ENCODE measurements around the gene WDR41. TPM values are rescaled to one million over a fixed set of nuclear protein-coding genes. Genes with fewer than 3 reads are reported as not detected.
"Not testable (repeated sequence)": the region's sequence is repeated elsewhere in the genome, so short reads cannot be mapped to it uniquely, and the experiment has no call there.

Gene WDR41
- total RNA-seq, 1 experiment from 2014 or later: 57.3 TPM

DNA sequence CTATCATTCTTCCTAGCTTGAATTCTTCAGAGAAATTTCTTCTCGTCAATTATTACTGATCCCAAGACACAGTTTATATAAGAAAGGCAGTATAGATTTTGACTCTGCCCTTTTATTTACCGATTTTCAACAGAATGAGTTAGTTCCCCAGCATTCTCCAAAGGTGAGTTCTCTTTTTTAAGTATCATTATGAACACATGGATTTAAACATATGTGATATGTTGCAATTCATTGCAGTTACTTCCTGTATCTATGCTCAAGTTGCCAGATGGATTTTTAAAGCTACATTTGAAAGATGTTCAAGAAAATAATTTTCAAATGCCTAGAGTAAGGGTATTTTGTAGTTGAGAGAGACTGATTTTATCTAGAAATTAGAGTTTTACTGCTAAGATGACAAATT, 8.4 kb downstream of the WDR41 start:
- in situ Hi-C loops (cut with HindIII; ENCODE audit: low pct_unique_long_range_greater_than_20kb, low sequenced_read_pairs) (no loop called here), intact Hi-C loops (cut with micrococcal nuclease; ENCODE audit: unreplicated experiment) (no loop called here)
- Histone ChIP-seq H3K27ac (ENCODE audit: low read length) (no peak overlapping the region), H3K27me3 (ENCODE audit: control insufficient read depth, insufficient read depth, low read length) (no peaks in the 10 kb centered on the region), H3K9me3 (ENCODE audit: control insufficient read depth, insufficient read depth, low read depth, low read length) (no peaks in the 10 kb centered on the region), H3K4me3 (ENCODE audit: low read depth in 2 of 2, low read length in 2 of 2) (no peak overlapping the region), H3K36me3 (ENCODE audit: control insufficient read depth, insufficient read depth, low read length) (peaks cover 2% of the 10 kb centered on the region; the same call in 1 of the 2 replicates), H3K4me1 (ENCODE audit: control insufficient read depth, insufficient read depth, low read length) (no peaks in the 10 kb centered on the region)
- DNase-seq (ENCODE audit: low read depth, low spot score): no peak
- ATAC-seq: no peak
- TF ChIP-seq POLR2AphosphoS5 (IDR thresholded peaks at IDR 0.05; ENCODE audit: low read depth, low read length): no peak
- no peak for TF ChIP-seq TCF7L2 (IDR thresholded peaks at IDR 0.05; ENCODE audit: low read depth, low read length)
- no peak for TF ChIP-seq SIN3A (IDR thresholded peaks at IDR 0.05; ENCODE audit: borderline replicate concordance, insufficient read depth, low read depth, low read length)
- TF ChIP-seq, protein P1, sequence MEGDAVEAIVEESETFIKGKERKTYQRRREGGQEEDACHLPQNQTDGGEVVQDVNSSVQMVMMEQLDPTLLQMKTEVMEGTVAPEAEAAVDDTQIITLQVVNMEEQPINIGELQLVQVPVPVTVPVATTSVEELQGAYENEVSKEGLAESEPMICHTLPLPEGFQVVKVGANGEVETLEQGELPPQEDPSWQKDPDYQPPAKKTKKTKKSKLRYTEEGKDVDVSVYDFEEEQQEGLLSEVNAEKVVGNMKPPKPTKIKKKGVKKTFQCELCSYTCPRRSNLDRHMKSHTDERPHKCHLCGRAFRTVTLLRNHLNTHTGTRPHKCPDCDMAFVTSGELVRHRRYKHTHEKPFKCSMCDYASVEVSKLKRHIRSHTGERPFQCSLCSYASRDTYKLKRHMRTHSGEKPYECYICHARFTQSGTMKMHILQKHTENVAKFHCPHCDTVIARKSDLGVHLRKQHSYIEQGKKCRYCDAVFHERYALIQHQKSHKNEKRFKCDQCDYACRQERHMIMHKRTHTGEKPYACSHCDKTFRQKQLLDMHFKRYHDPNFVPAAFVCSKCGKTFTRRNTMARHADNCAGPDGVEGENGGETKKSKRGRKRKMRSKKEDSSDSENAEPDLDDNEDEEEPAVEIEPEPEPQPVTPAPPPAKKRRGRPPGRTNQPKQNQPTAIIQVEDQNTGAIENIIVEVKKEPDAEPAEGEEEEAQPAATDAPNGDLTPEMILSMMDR (IDR thresholded peaks at IDR 0.05): no peak
- TF ChIP-seq, protein P2, sequence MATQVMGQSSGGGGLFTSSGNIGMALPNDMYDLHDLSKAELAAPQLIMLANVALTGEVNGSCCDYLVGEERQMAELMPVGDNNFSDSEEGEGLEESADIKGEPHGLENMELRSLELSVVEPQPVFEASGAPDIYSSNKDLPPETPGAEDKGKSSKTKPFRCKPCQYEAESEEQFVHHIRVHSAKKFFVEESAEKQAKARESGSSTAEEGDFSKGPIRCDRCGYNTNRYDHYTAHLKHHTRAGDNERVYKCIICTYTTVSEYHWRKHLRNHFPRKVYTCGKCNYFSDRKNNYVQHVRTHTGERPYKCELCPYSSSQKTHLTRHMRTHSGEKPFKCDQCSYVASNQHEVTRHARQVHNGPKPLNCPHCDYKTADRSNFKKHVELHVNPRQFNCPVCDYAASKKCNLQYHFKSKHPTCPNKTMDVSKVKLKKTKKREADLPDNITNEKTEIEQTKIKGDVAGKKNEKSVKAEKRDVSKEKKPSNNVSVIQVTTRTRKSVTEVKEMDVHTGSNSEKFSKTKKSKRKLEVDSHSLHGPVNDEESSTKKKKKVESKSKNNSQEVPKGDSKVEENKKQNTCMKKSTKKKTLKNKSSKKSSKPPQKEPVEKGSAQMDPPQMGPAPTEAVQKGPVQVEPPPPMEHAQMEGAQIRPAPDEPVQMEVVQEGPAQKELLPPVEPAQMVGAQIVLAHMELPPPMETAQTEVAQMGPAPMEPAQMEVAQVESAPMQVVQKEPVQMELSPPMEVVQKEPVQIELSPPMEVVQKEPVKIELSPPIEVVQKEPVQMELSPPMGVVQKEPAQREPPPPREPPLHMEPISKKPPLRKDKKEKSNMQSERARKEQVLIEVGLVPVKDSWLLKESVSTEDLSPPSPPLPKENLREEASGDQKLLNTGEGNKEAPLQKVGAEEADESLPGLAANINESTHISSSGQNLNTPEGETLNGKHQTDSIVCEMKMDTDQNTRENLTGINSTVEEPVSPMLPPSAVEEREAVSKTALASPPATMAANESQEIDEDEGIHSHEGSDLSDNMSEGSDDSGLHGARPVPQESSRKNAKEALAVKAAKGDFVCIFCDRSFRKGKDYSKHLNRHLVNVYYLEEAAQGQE (IDR thresholded peaks at IDR 0.05; ENCODE audit: insufficient read depth in 1 of 2, low read depth in 2 of 2, low read length in 1 of 2): no peak
- no TSS peak for BruUV-seq (replicated peaks)
- ChIA-PET CTCF (no interaction called here), POLR2A (no interaction called here)

DNA sequence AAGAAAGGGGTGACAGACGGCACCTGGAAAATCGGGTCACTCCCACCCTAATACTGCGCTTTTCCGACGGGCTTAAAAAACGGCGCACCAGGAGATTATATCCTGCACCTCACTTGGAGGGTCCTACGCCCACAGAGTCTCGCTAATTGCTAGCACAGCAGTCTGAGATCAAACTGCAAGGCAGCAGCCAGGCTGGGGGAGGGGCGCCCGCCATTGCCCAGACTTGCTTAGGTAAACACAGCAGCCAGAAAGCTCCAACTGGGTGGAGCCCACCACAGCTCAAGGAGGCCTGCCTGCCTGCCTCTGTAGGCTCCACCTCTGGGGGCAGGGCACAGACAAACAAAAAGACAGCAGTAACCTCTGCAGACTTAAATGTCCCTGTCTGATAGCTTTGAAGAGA, 17.1 kb downstream of the WDR41 start:
- H3K4me3 ChIP-seq (ENCODE audit: low read depth in 2 of 2, low read length in 2 of 2); CTCF ChIA-PET; in situ Hi-C loops (cut with HindIII; ENCODE audit: low pct_unique_long_range_greater_than_20kb, low sequenced_read_pairs); H3K36me3 ChIP-seq (ENCODE audit: control insufficient read depth, insufficient read depth, low read length); DNase-seq (ENCODE audit: low read depth, low spot score); intact Hi-C loops (cut with micrococcal nuclease; ENCODE audit: unreplicated experiment); H3K27me3 ChIP-seq (ENCODE audit: control insufficient read depth, insufficient read depth, low read length); POLR2A ChIA-PET; H3K4me1 ChIP-seq (ENCODE audit: control insufficient read depth, insufficient read depth, low read length); H3K9me3 ChIP-seq (ENCODE audit: control insufficient read depth, insufficient read depth, low read depth, low read length); BruUV-seq (replicated peaks); ATAC-seq; H3K27ac ChIP-seq (ENCODE audit: low read length): not testable (repeated sequence)

DNA sequence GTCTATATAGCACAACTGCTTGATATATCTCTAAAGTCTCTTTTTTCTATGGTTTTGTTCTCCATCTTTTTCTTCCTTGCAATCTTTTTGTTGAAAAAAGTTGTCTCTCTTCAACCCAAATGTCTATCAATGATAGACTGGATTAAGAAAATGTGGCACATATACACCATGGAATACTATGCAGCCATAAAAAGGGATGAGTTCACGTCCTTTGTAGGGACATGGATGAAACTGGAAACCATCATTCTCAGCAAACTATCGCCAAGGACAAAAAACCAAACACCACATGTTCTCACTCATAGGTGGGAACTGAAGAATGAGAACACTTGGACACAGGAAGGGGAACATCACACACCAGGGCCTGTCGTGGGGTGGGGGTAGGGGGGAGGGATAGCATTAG, 23.2 kb downstream of the WDR41 start:
- BruUV-seq (replicated peaks); POLR2A ChIA-PET; DNase-seq (ENCODE audit: low read depth, low spot score); H3K4me3 ChIP-seq (ENCODE audit: low read depth in 2 of 2, low read length in 2 of 2); H3K27ac ChIP-seq (ENCODE audit: low read length); in situ Hi-C loops (cut with HindIII; ENCODE audit: low pct_unique_long_range_greater_than_20kb, low sequenced_read_pairs); H3K4me1 ChIP-seq (ENCODE audit: control insufficient read depth, insufficient read depth, low read length); CTCF ChIA-PET; intact Hi-C loops (cut with micrococcal nuclease; ENCODE audit: unreplicated experiment); ATAC-seq; H3K9me3 ChIP-seq (ENCODE audit: control insufficient read depth, insufficient read depth, low read depth, low read length); H3K36me3 ChIP-seq (ENCODE audit: control insufficient read depth, insufficient read depth, low read length); H3K27me3 ChIP-seq (ENCODE audit: control insufficient read depth, insufficient read depth, low read length): not testable (repeated sequence)
